ENCODE data around the gene KCND3. TPM values are rescaled to one million over a fixed set of nuclear protein-coding genes. Genes with fewer than 3 reads are reported as not detected.

KCND3 gene
- total RNA-seq, 4 donors from 2014 or later: 6.9 to 11.7 (median 9.5) TPM

DNA sequence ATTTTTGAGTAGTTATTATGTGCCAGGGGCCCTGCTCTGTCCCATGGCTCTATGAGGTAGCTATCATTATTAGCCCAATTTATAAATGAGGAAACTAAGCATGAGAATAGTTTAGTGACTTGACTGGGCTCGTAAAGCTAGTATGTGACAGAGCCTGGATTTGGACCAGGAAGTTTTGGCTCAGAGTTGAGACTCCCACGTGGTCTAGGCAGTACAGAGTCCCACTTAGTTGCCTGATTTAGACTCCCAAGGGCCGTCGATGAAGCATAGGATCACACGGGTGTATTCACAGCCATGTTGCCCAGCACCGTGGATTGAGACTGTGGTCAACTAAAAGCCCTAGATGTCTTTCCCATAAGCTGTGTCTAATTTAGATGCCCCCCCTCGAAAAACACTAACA lies 152.1 kb downstream of the KCND3 start:
- no peak for ATAC-seq (ENCODE audit: low FRiP score)
- no peak for DNase-seq (ENCODE audit: low spot score)
- TF ChIP-seq, protein P1, sequence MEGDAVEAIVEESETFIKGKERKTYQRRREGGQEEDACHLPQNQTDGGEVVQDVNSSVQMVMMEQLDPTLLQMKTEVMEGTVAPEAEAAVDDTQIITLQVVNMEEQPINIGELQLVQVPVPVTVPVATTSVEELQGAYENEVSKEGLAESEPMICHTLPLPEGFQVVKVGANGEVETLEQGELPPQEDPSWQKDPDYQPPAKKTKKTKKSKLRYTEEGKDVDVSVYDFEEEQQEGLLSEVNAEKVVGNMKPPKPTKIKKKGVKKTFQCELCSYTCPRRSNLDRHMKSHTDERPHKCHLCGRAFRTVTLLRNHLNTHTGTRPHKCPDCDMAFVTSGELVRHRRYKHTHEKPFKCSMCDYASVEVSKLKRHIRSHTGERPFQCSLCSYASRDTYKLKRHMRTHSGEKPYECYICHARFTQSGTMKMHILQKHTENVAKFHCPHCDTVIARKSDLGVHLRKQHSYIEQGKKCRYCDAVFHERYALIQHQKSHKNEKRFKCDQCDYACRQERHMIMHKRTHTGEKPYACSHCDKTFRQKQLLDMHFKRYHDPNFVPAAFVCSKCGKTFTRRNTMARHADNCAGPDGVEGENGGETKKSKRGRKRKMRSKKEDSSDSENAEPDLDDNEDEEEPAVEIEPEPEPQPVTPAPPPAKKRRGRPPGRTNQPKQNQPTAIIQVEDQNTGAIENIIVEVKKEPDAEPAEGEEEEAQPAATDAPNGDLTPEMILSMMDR (IDR thresholded peaks at IDR 0.05): no peak

DNA sequence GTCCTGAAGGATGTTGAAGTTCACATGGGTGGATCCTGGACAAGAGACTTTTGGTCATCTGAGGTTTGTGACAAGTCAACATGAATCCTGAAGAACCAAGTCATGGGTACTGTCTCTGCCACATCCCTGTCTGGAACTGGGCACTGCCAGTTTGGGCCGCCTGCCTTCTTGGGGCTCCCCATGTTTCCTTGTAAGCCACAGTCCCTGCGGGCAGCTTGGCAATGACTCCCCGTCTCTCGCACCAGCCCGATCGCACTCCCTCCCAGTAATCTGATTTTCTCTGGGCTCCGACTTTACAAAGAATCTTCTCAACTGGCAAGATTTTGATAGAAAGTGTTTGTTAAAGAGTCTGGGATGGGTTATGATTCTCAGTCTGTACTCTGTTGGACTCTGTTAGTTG lies 153.4 kb downstream of the KCND3 start:
- TF ChIP-seq, protein P1 (IDR thresholded peaks at IDR 0.05): no peak
- DNase-seq (ENCODE audit: low spot score): no peak

DNA sequence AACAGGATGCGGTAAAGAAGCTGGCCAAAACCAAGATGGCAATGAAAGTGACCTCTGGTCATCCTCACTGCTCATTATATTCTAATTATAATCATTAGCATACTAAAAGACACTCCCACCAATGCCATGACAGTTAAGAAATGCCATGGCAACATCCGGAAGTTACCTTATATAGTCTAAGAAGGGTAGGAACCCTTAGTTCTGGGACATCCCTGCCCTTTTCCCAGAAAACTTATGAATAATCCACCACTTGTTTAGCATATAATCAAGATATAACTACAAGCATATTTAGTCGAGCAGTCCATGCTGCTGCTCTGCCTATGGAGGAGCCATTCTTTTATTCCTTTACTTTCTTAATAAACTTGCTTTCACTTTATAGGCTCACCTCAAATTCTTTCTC lies 154.0 kb downstream of the KCND3 start:
- ATAC-seq (ENCODE audit: low FRiP score): no peak
- DNase-seq (ENCODE audit: low spot score): no peak
- TF ChIP-seq, protein P1 (IDR thresholded peaks at IDR 0.05): no peak

More for the DNA sequence above, 153.4 kb downstream of the KCND3 start:
- ATAC-seq (ENCODE audit: low FRiP score): no peak

DNA sequence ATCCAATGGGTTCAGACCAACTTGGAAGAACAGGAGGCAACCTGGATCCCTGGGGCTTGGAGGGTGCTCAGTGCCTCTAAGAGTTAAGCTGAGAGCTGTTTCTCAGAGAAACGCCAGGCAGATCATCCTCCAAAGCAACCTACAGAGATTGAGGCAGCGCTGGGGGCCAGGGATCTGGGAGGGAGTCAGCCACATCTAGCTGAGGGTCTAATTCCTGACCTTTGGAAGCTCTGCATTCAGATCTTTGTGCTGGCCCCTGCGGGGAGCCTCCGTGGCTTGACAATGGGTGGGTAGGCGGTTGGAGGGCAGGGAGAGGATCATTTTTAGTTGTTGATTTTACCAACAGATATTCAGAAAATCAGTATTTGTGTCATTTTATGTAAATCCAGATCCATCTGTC lies 154.5 kb downstream of the KCND3 start:
- TF ChIP-seq, protein P1 (IDR thresholded peaks at IDR 0.05): no peak
- no peak for DNase-seq (ENCODE audit: low spot score)
- ATAC-seq (ENCODE audit: low FRiP score): no peak

DNA sequence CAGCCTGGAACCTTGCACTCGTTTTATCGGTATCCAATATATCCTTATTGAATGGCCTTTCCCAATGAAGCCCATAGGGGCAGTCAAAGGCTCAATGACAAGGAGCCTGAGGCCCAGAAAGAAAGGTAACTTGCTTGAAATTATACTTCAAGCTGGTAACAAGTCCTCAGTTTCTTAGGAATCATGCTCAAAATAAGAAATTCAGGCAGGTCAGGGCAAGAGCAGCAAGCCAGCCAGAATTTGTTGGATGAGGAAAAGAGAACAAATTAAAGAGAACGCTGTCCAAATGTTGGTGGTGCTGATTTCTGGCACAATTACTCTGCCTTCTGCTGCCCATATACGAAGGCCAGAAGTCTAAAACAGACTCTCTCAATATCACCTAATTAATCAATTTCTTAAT lies 156.1 kb downstream of the KCND3 start:
- TF ChIP-seq, protein P1 (IDR thresholded peaks at IDR 0.05): no peak
- DNase-seq (ENCODE audit: low spot score) (no peak), ATAC-seq (ENCODE audit: low FRiP score) (no peak)

DNA sequence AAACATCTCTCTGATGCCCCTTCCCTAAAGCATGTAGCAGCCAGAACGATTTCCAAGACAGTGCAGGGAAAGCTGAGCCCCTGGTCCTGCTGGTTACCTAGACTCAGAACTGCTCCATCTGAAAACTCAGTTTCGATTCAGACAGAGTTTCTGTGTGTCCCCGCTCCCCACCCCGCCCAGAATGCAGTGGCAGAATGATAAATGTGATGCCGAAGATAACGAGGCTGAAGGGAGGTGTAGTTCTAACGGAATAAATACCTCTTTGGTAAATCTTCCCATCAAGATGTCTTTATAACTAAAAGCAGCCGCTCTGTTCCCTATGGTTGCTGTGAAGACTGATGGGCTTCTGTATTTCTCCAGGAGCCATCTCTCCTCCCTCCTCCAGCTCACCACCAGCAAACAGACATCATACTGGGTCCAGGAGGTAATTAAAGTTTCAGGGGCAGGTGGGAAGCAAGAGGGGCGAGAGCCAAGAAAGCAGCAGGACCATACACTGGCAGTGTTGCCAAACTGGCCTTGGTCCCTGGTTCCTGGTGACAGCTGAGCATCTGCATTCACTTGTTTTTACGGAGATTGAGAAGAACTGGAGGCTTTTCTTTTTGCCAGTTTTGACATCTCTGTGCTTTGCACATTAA lies 156.8 kb downstream of the KCND3 start:
- DNase-seq (ENCODE audit: low spot score) (no peak), ATAC-seq (ENCODE audit: low FRiP score) (no peak)
- TF ChIP-seq, protein P1 (IDR thresholded peaks at IDR 0.05): no peak

DNA sequence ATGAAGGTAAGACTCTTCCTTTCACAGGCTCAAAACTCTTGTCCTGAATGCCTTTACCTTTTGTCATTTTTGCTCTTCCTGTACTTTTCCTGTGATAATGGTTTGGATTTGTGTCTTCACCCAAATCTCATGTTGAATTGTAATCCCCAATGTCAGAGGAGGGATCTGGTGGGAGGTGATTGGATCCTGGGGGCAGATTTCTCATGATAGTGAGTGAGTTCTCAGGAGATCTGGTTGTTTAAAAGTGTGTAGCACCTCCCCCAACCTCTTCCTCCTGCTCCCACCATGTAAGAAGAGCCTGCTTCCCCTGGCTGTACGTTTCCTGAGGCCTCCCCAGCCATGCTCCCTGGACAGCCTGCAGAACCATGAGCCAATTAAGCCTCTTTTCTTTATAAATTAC lies 158.3 kb downstream of the KCND3 start:
- ATAC-seq (ENCODE audit: low FRiP score) (no peak), DNase-seq (ENCODE audit: low spot score) (no peak)
- TF ChIP-seq, protein P1 (IDR thresholded peaks at IDR 0.05): no peak

Measured in omental fat pad (tissue), 4 donors.